HG03066 (cell line): ENCODE results near the gene ZNF280D.
"Not testable (repeated sequence)": the region's sequence is repeated elsewhere in the genome, so short reads cannot be mapped to it uniquely, and the experiment has no call there.

Experiments
- ATAC-seq: cut with Tn5 transposase; IDR thresholded peaks from one replicate; pipeline ENCODE4 v1.9.1; 2021; ENCODE audit warnings: low read depth; ENCODE audit not compliant: unreplicated experiment

Gene ZNF280D

DNA sequence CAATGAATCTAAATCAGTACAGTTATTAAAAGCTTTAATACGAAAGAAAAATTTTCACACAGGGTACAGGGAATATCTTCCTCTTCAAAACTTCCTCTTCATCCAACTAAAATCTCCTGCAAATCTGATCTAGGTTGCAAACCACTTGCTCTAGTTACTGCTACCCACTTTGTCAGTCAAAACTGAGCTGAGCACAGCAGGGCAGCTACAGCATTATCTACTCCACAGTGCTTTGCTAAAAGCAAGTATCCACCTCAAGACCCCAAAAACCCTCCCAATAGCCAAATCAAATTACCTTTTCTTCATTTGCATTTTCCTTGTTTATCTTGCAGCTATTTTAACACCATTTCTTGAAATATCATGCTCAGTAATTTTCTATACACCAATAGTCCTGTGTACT is 14.7 kb downstream of the ZNF280D start:
- no peak for ATAC-seq

GRCh38 chr15:56716334-56716733 is 17.0 kb downstream of the ZNF280D start:
- no peak for ATAC-seq

DNA sequence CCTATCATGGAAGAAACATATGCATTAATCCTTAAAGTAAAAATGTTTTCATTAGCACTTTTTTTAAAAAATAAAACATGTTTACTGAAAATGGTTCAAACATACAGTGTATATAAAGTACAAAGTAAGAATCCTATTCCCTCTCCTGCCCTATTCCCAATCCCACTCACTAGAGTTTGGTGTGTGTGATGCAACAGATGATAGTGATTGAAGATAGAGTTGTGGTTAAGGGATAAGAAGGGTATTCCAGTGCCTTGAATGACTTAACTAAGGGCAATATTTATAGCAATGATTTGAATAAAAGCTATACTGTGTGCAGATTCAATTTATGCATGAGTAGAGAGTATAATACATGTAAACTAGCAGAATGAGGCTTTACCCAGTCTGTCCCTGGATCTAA is 18.1 kb downstream of the ZNF280D start:
- no peak for ATAC-seq

DNA sequence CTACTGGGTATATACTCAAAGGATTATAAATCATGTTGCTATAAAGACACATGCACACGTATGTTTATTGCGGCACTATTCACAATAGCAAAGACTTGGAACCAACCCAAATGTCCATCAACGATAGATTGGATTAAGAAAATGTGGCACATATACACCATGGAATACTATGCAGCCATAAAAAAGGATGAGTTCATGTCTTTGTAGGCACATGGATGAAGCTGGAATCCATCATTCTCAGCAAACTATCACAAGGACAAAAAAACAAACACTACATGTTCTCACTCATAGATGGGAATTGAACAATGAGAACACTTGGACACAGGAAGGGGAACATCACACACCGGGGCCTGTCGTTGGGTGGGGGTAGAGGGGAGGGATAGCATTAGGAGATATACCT is 23.8 kb downstream of the ZNF280D start:
- not testable (repeated sequence) for ATAC-seq

GRCh38 chr15:56699743-56700142 is 33.6 kb downstream of the ZNF280D start:
- ATAC-seq, result no peak

DNA sequence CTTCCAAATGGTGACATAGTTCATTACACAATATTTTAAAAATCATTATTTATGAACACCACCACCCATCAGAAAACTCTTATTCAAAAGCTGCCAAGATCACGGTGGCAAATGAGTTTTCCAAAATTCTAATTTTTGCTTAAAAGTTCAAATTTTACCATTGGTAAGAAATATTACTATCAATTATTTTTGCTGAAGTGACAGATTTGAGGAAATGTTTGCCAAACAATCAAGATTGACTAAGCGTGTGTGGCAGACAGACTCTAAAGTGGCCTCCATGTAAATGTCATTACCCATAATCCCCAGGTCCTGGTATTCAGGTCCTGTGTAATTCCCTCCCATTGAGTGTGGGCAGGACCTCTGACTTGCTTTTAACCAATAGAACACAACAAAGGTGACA is 35.0 kb downstream of the ZNF280D start:
- no peak for ATAC-seq

- no peak for ATAC-seq
Measured at GRCh38 chr15:56693761-56694160, 39.5 kb downstream of the ZNF280D start.

DNA sequence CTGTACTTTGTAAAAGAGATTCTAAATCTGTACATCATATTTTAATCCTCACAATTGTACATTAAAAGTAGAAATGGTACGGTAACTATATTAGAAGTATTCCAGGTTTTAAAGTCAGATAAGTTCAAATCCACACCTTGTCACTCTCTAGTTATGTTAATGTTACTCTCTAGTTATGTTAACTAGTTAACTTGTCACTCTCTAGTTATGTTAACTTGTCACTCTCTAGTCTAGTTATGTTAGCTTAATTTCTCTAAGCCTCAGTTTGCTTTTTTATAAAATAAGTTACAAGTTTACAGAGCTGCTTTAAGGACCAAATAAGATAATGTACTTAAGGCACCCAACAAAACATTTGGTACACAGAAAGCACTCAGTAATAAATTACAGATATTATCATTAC is 42.6 kb downstream of the ZNF280D start:
- no peak for ATAC-seq

GRCh38 chr15:56683908-56684307 is 49.4 kb downstream of the ZNF280D start:
- ATAC-seq, result no peak

- no peak for ATAC-seq
Measured at GRCh38 chr15:56681113-56681512, 52.2 kb downstream of the ZNF280D start.

DNA sequence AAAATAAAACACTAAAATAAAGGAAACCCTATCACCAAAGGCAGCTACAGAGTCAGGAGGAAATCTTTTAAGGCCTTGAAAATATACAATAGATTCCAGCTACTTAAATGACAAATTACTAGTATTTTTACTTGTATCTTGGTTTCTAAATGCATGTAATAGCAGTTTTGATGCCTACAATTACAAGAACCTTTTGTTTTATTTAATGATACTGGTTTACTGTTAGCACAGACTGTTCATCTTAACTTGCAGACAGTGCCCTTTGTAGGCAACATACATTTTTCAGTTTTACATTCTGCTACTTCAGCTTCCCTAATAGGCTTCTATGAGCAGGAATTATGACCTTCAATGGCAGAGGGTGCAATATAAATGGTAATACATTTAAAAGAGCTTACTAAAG is 54.1 kb downstream of the ZNF280D start:
- ATAC-seq, result no peak

DNA sequence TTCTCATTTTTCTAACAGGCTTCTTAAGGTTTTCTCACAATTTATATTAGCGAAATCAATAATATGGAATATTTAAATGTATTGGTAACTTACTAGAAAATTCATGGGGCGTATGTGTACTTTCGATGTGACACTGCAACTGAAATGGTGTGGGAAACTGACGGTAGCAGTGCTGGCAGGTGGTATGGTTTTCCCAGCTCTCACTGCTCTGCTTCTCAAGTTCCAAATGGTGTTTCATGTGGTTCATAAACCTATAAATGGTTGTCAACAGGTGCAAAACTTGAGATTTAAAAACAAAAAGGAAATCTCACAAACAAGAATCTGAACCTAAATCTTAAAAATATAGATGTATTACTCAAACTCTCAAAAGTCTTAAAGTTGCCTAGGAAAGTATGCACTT is 54.7 kb downstream of the ZNF280D start:
- no peak for ATAC-seq

GRCh38 chr15:56677271-56677670 is 56.0 kb downstream of the ZNF280D start:
- ATAC-seq, result no peak

- no peak for ATAC-seq
Measured at GRCh38 chr15:56675930-56676329, 57.4 kb downstream of the ZNF280D start.

GRCh38 chr15:56674857-56675256 is 58.5 kb downstream of the ZNF280D start:
- ATAC-seq, result no peak

GRCh38 chr15:56672721-56673120 is 60.6 kb downstream of the ZNF280D start:
- no peak for ATAC-seq

GRCh38 chr15:56667517-56667916 is 65.8 kb downstream of the ZNF280D start:
- ATAC-seq, result no peak

GRCh38 chr15:56660943-56661342 is 72.4 kb downstream of the ZNF280D start:
- no peak for ATAC-seq

DNA sequence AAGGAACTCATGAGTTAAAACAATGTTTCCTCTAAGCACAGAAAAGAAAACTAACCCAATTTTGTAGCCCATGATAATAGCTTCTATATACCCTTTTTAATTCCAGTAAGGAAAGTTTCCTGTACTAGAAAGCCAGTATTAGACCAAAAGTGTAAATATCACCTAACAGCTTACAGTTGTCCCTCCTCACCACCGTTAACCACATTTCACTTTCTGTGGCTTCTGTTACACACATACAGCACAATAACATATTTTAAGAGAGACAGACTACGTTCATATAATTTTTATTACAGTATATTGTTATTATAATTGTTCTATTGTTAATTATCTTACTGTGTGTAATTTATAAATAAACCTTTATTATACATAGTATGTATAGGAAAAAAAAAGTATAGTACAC is 74.1 kb downstream of the ZNF280D start:
- no peak for ATAC-seq

- ATAC-seq, result no peak
Measured at GRCh38 chr15:56654624-56655023, 78.7 kb downstream of the ZNF280D start.

GRCh38 chr15:56654216-56654615 is 79.1 kb downstream of the ZNF280D start:
- ATAC-seq, result no peak

DNA sequence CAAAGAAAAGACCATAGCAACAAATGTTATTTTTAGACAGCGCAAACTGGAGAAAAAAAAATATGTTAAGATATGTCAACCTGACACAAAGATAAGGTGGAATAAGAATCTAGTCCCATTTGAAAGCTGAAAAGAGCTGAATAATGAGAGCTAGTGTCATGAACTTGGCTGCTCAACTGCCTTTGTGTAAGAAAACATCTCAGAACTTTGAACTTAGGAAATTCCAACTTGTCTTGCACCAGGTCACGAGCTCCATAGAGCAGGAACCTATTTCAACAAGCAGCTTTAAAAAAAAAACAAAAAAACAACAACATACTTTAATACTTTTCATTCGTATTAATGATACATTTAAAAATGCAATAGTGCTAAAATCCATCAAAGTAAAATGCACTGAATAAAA is 79.5 kb downstream of the ZNF280D start:
- no peak for ATAC-seq

DNA sequence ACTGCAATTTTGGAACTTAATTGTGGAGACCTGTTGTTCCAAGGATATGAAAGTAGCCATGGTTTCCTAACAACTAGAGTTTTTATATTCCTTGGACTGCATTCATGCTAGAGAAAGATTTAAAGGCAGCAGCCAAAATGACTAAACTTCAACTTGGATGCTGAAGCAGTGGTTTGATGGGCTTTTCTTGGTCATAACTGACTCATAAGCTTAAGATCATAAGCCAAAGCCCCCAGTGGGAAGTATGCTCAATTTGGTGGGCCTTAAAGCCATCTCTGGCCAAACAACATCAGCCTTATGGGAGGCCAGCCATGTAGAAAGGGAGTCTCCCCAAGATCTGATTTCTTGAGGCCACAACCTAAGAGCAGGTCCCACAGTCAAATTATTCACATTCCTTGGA is 80.2 kb downstream of the ZNF280D start:
- no peak for ATAC-seq

DNA sequence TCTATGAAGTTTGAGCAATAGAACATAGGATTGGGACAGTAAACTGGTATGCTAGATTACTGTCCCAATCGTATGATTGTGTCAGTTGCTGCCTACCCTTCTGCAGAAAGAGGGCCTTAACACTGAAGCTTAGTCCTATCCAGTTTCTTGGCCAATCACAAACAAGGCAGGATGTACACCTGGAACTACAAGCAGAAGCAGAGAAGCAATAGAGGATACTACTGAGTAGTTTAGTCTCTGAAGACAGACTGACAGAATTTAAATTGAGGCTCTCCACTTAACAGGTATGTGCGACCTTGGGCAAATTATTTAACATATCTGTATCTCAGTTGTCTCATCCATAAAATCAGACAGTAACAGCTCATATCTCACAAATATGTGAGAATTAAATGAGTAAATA is 85.0 kb downstream of the ZNF280D start:
- no peak for ATAC-seq
